ENCODE measurements around the gene ZNF655. TPM values are rescaled to one million over a fixed set of nuclear protein-coding genes. Genes with fewer than 3 reads are reported as not detected.

Gene ZNF655
- total RNA-seq, 1 donor from 2014 or later: 59.7 TPM

DNA sequence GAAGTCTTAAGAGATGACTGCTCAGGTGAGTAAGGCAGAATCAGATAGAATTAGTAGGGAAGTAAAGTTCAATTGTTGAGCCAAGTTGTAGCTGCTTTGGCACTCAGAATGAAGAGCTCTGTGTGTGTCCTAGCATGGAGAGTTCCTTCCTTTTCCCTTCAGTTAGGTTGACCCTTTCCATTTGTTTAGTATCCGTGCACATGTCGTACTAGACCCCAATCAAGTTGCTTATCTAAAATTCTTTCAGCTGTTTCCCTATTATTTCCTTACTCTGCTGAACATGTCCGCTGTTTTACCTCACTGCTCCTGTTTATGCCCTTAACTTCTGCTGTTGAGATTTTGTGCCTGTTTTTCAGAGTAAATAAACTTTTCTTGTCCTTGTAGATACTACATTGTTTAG is 13.3 kb downstream of the ZNF655 start:
- no peak for TF ChIP-seq EZH2 (IDR thresholded peaks at IDR 0.05; ENCODE audit: insufficient read depth, low read length)
- TF ChIP-seq, protein P1, sequence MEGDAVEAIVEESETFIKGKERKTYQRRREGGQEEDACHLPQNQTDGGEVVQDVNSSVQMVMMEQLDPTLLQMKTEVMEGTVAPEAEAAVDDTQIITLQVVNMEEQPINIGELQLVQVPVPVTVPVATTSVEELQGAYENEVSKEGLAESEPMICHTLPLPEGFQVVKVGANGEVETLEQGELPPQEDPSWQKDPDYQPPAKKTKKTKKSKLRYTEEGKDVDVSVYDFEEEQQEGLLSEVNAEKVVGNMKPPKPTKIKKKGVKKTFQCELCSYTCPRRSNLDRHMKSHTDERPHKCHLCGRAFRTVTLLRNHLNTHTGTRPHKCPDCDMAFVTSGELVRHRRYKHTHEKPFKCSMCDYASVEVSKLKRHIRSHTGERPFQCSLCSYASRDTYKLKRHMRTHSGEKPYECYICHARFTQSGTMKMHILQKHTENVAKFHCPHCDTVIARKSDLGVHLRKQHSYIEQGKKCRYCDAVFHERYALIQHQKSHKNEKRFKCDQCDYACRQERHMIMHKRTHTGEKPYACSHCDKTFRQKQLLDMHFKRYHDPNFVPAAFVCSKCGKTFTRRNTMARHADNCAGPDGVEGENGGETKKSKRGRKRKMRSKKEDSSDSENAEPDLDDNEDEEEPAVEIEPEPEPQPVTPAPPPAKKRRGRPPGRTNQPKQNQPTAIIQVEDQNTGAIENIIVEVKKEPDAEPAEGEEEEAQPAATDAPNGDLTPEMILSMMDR (IDR thresholded peaks at IDR 0.05; ENCODE audit: insufficient read depth, low read depth, low read length): no peak
- FAIRE-seq (no peak), DNase-seq (ENCODE audit: low read depth) (no peak)
- H3K36me3 Mint-ChIP-seq (ENCODE audit: low read depth, unreplicated experiment): peaks cover 14% of the 10 kb centered on the region
- no peaks in the 10 kb centered on the region for H3K27me3 ChIP-seq (ENCODE audit: insufficient read depth, low read length)
- H4K20me1 ChIP-seq (ENCODE audit: insufficient read depth, low read length): peaks cover 35% of the 10 kb centered on the region
- no peaks in the 10 kb centered on the region for H3K27me3 Mint-ChIP-seq (ENCODE audit: low read depth, unreplicated experiment)
- no peaks in the 10 kb centered on the region for H3K4me1 Mint-ChIP-seq (ENCODE audit: low read depth, unreplicated experiment)
- no peak overlapping the region for H3K4me3 ChIP-seq (ENCODE audit: insufficient read depth, low read depth, low read length)
- no peak overlapping the region for H3K27ac Mint-ChIP-seq (ENCODE audit: unreplicated experiment)
- no peak overlapping the region for H3K4me3 Mint-ChIP-seq (ENCODE audit: unreplicated experiment)
- H3K36me3 ChIP-seq (ENCODE audit: insufficient read depth, low read length): peaks cover 59% of the 10 kb centered on the region
- H3K79me2 ChIP-seq (ENCODE audit: insufficient read depth, low read length): peaks cover 38% of the 10 kb centered on the region
- no peak overlapping the region for H3K4me2 ChIP-seq (ENCODE audit: low read length)
- no peaks in the 10 kb centered on the region for H3K9me3 Mint-ChIP-seq (ENCODE audit: unreplicated experiment)
- H2AFZ ChIP-seq (ENCODE audit: low read depth, low read length): no peak overlapping the region
- no peak overlapping the region for H3K27ac ChIP-seq (ENCODE audit: low read depth, low read length)
- no peaks in the 10 kb centered on the region for H3K9me3 ChIP-seq (ENCODE audit: insufficient read depth, low read depth, low read length)
- no peaks in the 10 kb centered on the region for H3K4me1 ChIP-seq (ENCODE audit: insufficient read depth, low read length)
- H3K9ac ChIP-seq (ENCODE audit: low read length): no peak overlapping the region

DNA sequence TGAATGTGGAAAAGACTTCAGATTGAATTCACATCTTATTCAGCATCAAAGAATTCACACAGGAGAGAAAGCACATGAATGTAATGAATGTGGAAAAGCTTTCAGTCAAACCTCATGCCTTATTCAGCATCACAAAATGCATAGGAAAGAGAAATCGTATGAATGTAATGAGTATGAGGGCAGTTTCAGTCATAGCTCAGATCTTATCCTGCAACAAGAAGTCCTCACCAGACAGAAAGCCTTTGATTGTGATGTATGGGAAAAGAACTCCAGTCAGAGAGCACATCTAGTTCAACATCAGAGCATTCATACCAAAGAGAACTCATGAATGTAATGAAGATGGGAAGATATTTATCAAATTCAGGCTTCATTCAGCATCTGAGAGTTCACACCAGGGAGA is 14.8 kb downstream of the ZNF655 start:
- peaks cover 5% of the 10 kb centered on the region for H3K4me1 Mint-ChIP-seq (ENCODE audit: low read depth, unreplicated experiment)
- H3K36me3 Mint-ChIP-seq (ENCODE audit: low read depth, unreplicated experiment): peaks cover 13% of the 10 kb centered on the region
- H3K4me3 Mint-ChIP-seq (ENCODE audit: unreplicated experiment): no peak overlapping the region
- Histone ChIP-seq H3K4me2 (ENCODE audit: low read length) (no peak overlapping the region), H4K20me1 (ENCODE audit: insufficient read depth, low read length) (peaks cover 39% of the 10 kb centered on the region), H3K9ac (ENCODE audit: low read length) (no peak overlapping the region), H3K27me3 (ENCODE audit: insufficient read depth, low read length) (no peaks in the 10 kb centered on the region), H3K4me3 (ENCODE audit: insufficient read depth, low read depth, low read length) (no peak overlapping the region), H3K79me2 (ENCODE audit: insufficient read depth, low read length) (peaks cover 27% of the 10 kb centered on the region), H3K36me3 (ENCODE audit: insufficient read depth, low read length) (peaks cover 59% of the 10 kb centered on the region), H2AFZ (ENCODE audit: low read depth, low read length) (no peak overlapping the region), H3K4me1 (ENCODE audit: insufficient read depth, low read length) (no peaks in the 10 kb centered on the region), H3K27ac (ENCODE audit: low read depth, low read length) (no peak overlapping the region), H3K9me3 (ENCODE audit: insufficient read depth, low read depth, low read length) (no peaks in the 10 kb centered on the region)
- no peaks in the 10 kb centered on the region for H3K27me3 Mint-ChIP-seq (ENCODE audit: low read depth, unreplicated experiment)
- H3K9me3 Mint-ChIP-seq (ENCODE audit: unreplicated experiment): no peaks in the 10 kb centered on the region
- no peak overlapping the region for H3K27ac Mint-ChIP-seq (ENCODE audit: unreplicated experiment)
- DNase-seq (ENCODE audit: low read depth) (no peak), FAIRE-seq (peak; percentile 69)
- no peak for TF ChIP-seq EZH2 (IDR thresholded peaks at IDR 0.05; ENCODE audit: insufficient read depth, low read length)
- TF ChIP-seq, protein P1 (IDR thresholded peaks at IDR 0.05; ENCODE audit: insufficient read depth, low read depth, low read length): no peak

DNA sequence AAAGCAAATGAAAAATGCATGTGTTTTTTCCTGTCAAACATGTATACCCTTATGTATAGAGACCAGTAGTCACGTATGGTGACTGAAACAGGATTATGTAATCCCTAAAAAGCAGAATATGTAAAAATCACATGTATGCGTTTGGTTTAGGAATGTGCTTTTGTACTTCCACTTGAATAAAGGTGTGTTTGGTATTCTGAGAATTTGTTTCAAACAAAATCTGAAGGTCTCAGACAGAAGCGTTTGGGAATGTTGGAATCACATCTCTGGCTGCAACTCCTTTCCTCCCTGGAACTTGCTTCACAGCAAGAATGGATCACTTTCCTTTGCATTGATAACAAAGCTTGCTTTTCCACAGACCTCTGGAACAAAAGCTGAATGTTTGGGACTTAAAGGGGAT is 17.8 kb downstream of the ZNF655 start:
- peaks cover 7% of the 10 kb centered on the region for H3K4me1 ChIP-seq (ENCODE audit: insufficient read depth, low read length)
- no peaks in the 10 kb centered on the region for H3K9me3 Mint-ChIP-seq (ENCODE audit: unreplicated experiment)
- H3K27me3 Mint-ChIP-seq (ENCODE audit: low read depth, unreplicated experiment): no peaks in the 10 kb centered on the region
- H3K9ac ChIP-seq (ENCODE audit: low read length): no peak overlapping the region
- peaks cover 19% of the 10 kb centered on the region for H4K20me1 ChIP-seq (ENCODE audit: insufficient read depth, low read length)
- no peak overlapping the region for H3K27ac ChIP-seq (ENCODE audit: low read depth, low read length)
- H3K27me3 ChIP-seq (ENCODE audit: insufficient read depth, low read length): no peaks in the 10 kb centered on the region
- H3K4me3 ChIP-seq (ENCODE audit: insufficient read depth, low read depth, low read length): no peak overlapping the region
- no peak overlapping the region for H3K4me3 Mint-ChIP-seq (ENCODE audit: unreplicated experiment)
- H3K4me1 Mint-ChIP-seq (ENCODE audit: low read depth, unreplicated experiment): peaks cover 5% of the 10 kb centered on the region
- H3K36me3 Mint-ChIP-seq (ENCODE audit: low read depth, unreplicated experiment): peaks cover 13% of the 10 kb centered on the region
- no peak overlapping the region for H3K4me2 ChIP-seq (ENCODE audit: low read length)
- DNase-seq (ENCODE audit: low read depth) (no peak), FAIRE-seq (no peak)
- H3K36me3 ChIP-seq (ENCODE audit: insufficient read depth, low read length): peaks cover 35% of the 10 kb centered on the region
- no peak for TF ChIP-seq EZH2 (IDR thresholded peaks at IDR 0.05; ENCODE audit: insufficient read depth, low read length)
- TF ChIP-seq, protein P1 (IDR thresholded peaks at IDR 0.05; ENCODE audit: insufficient read depth, low read depth, low read length): no peak
- no peak overlapping the region for H2AFZ ChIP-seq (ENCODE audit: low read depth, low read length)
- no peaks in the 10 kb centered on the region for H3K79me2 ChIP-seq (ENCODE audit: insufficient read depth, low read length)
- H3K9me3 ChIP-seq (ENCODE audit: insufficient read depth, low read depth, low read length): no peaks in the 10 kb centered on the region
- H3K27ac Mint-ChIP-seq (ENCODE audit: unreplicated experiment): no peak overlapping the region
